GM21423 (cell line): ENCODE data around the gene ZNF467.

ENCODE experiments used
- ATAC-seq: cut with Tn5 transposase; IDR thresholded peaks from one replicate; pipeline ENCODE4 v1.9.1; 2021; ENCODE audit warnings: mild to moderate bottlenecking, moderate library complexity; ENCODE audit not compliant: unreplicated experiment

ZNF467 gene

GRCh38 chr7:149772241-149772955, 990 bp downstream of the ZNF467 start:
- ATAC-seq, result no peak

- peak; percentile 96 for ATAC-seq
Measured at GRCh38 chr7:149771720-149772240, 1.6 kb downstream of the ZNF467 start.

GRCh38 chr7:149770728-149771636, 2.4 kb downstream of the ZNF467 start:
- ATAC-seq, result peak; percentile 10

GRCh38 chr7:149769915-149770314, 3.5 kb downstream of the ZNF467 start:
- ATAC-seq, result no peak

- ATAC-seq, result no peak
Measured at GRCh38 chr7:149768931-149769330, 4.5 kb downstream of the ZNF467 start.

- no peak for ATAC-seq
Measured at GRCh38 chr7:149767068-149767467, 6.3 kb downstream of the ZNF467 start.

- ATAC-seq, result no peak
Measured at GRCh38 chr7:149766135-149766675, 7.2 kb downstream of the ZNF467 start.

GRCh38 chr7:149765399-149766121, 7.8 kb downstream of the ZNF467 start:
- no peak for ATAC-seq

GRCh38 chr7:149764481-149765398, 8.6 kb downstream of the ZNF467 start:
- no peak for ATAC-seq

GRCh38 chr7:149763563-149764240, 9.7 kb downstream of the ZNF467 start:
- ATAC-seq, result no peak

- ATAC-seq, result no peak
Measured at GRCh38 chr7:149762610-149763009, 10.8 kb downstream of the ZNF467 start.

- ATAC-seq, result no peak
Measured at GRCh38 chr7:149762089-149762488, 11.3 kb downstream of the ZNF467 start.

GRCh38 chr7:149761307-149761706, 12.1 kb downstream of the ZNF467 start:
- ATAC-seq, result no peak

GRCh38 chr7:149760538-149760937, 12.8 kb downstream of the ZNF467 start:
- no peak for ATAC-seq

GRCh38 chr7:149759093-149759860, 14.1 kb downstream of the ZNF467 start:
- no peak for ATAC-seq

GRCh38 chr7:149753375-149754233, 19.8 kb downstream of the ZNF467 start:
- ATAC-seq, result no peak

GRCh38 chr7:149752646-149753045, 20.7 kb downstream of the ZNF467 start:
- no peak for ATAC-seq
